CD14-positive monocyte (primary cell): ENCODE data around the gene KDM6A. TPM values are rescaled to one million over a fixed set of nuclear protein-coding genes. Genes with fewer than 3 reads are reported as not detected.

Source experiments
- DNase-seq, 3 donors: peaks; one replicate each; pipeline ENCODE4 v3.0.0-alpha.2; 2011 to 2022
- H2AFZ ChIP-seq: 2 replicates; pipeline ENCODE4 v1.6.0; 2012; ENCODE audit warnings: mild to moderate bottlenecking, low read depth, low read length, inconsistent platforms; ENCODE audit not compliant: insufficient read depth, poor library complexity, severe bottlenecking
- H3K27ac ChIP-seq, 2 donors: 1 replicate in 1 of 2; 2 replicates in 1 of 2; pipeline ENCODE4 v1.5.1; 2012 to 2013; ENCODE audit warnings: low read length in 2 of 2, control low read depth in 1 of 2, inconsistent platforms in 1 of 2, low read depth in 1 of 2, mild to moderate bottlenecking in 1 of 2
- H3K27me3 ChIP-seq, 2 donors: one replicate each; pipeline versions ENCODE4 v1.6.0 to v1.6.1; 2011 to 2013; ENCODE audit warnings: low read length in 2 of 2; ENCODE audit not compliant: control insufficient read depth in 2 of 2, insufficient read depth in 2 of 2
- H3K36me3 ChIP-seq, 2 donors: replicated peaks in 1 of 2; 1 replicate in 1 of 2; 2 replicates in 1 of 2; pipeline versions ENCODE4 v1.5.1 to v1.6.1; 2012 to 2013; ENCODE audit warnings: low read length in 2 of 2, control low read depth in 1 of 2, inconsistent platforms in 1 of 2, mild to moderate bottlenecking in 1 of 2; ENCODE audit not compliant: insufficient read depth in 2 of 2, control insufficient read depth in 1 of 2
- H3K4me1 ChIP-seq, 2 donors: 1 replicate in 1 of 2; 2 replicates in 1 of 2; pipeline versions ENCODE4 v1.5.1 to v1.6.1; 2012 to 2013; ENCODE audit warnings: low read length in 2 of 2, control low read depth in 1 of 2, inconsistent platforms in 1 of 2, mild to moderate bottlenecking in 1 of 2, moderate library complexity in 1 of 2; ENCODE audit not compliant: insufficient read depth in 2 of 2, control insufficient read depth in 1 of 2
- H3K4me2 ChIP-seq: replicated peaks from 2 replicates; pipeline ENCODE3; 2012; ENCODE audit warnings: low read length, moderate library complexity, mild to moderate bottlenecking; ENCODE audit not compliant: poor library complexity, severe bottlenecking; ENCODE audit errors: extremely low read depth
- H3K4me3 ChIP-seq, 3 experiments: fragments of 200-600 bp in 1 of 3; sonication (generic) in 1 of 3; replicated peaks in 1 of 3; 1 replicate in 2 of 3; 2 replicates in 1 of 3; pipeline ENCODE4 v1.5.1; 2011 to 2013; ENCODE audit warnings: low read length in 3 of 3, mild to moderate bottlenecking in 3 of 3, control low read depth in 2 of 3, low read depth in 2 of 3, inconsistent platforms in 1 of 3, moderate library complexity in 1 of 3
- H3K79me2 ChIP-seq: 2 replicates; pipeline ENCODE4 v1.6.0; 2012; ENCODE audit warnings: mild to moderate bottlenecking, control low read depth, inconsistent platforms, low read length, moderate library complexity; ENCODE audit not compliant: insufficient read depth
- H3K9ac ChIP-seq: 2 replicates; pipeline ENCODE4 v1.6.0; 2017; ENCODE audit warnings: low read length, mild to moderate bottlenecking; ENCODE audit not compliant: insufficient read depth, poor library complexity, severe bottlenecking
- H3K9me3 ChIP-seq, 2 donors: replicated peaks in 1 of 2; 1 replicate in 1 of 2; 2 replicates in 1 of 2; pipeline versions ENCODE4 v1.5.1 to v1.6.1; 2012 to 2013; ENCODE audit warnings: low read length in 2 of 2, control low read depth in 1 of 2; ENCODE audit not compliant: control insufficient read depth in 1 of 2, insufficient read depth in 1 of 2
- H4K20me1 ChIP-seq: 2 replicates; pipeline ENCODE4 v1.6.0; 2012; ENCODE audit warnings: mild to moderate bottlenecking, low read length, control low read depth, moderate library complexity; ENCODE audit not compliant: insufficient read depth
- H3K27ac Mint-ChIP-seq, 7 donors: one replicate each; pipeline ENCODE4 v1.8.0; 2020; ENCODE audit warnings: mild to moderate bottlenecking in 7 of 7, mixed read lengths in 7 of 7, moderate library complexity in 6 of 7, inconsistent platforms in 2 of 7
- H3K27me3 Mint-ChIP-seq, 3 donors: one replicate each; pipeline ENCODE4 v1.8.0; 2021 to 2022; ENCODE audit warnings: low read depth in 3 of 3, mild to moderate bottlenecking in 3 of 3, mixed read lengths in 3 of 3, moderate library complexity in 3 of 3, inconsistent platforms in 1 of 3
- H3K36me3 Mint-ChIP-seq, 2 donors: one replicate each; pipeline ENCODE4 v1.8.0; 2020; ENCODE audit warnings: mixed read lengths in 2 of 2, inconsistent platforms in 1 of 2, mild to moderate bottlenecking in 1 of 2
- H3K4me1 Mint-ChIP-seq: one replicate; pipeline ENCODE4 v1.8.0; 2020; ENCODE audit warnings: mild to moderate bottlenecking, mixed read lengths
- H3K4me3 Mint-ChIP-seq, 2 donors: one replicate each; pipeline ENCODE4 v1.8.0; 2020; ENCODE audit warnings: mild to moderate bottlenecking in 2 of 2, mixed read lengths in 2 of 2, moderate library complexity in 1 of 2
- H3K9me3 Mint-ChIP-seq, 7 donors: one replicate each; pipeline ENCODE4 v1.8.0; 2020 to 2022; ENCODE audit warnings: mixed read lengths in 7 of 7, mild to moderate bottlenecking in 6 of 7, moderate library complexity in 6 of 7, inconsistent platforms in 2 of 7
- CTCF ChIP-seq: fragments of 200-600 bp; IDR thresholded peaks from one replicate; pipeline ENCODE4 v1.8.0; 2022; ENCODE audit warnings: antibody characterized with exemption, mild to moderate bottlenecking
- WGBS: methylation state at CpG from one replicate; pipeline ENCODE4 v1.1.5; 2013; ENCODE audit warnings: missing lambda C conversion rate; ENCODE audit not compliant: insufficient coverage; 5-methylcytosine and 5-hydroxymethylcytosine counted together
- intact Hi-C, 2 donors: fragments of 100-400 bp; cut with micrococcal nuclease; formaldehyde crosslinking; loops; one replicate each; pipeline versions ENCODE4 v1.15.0 to v1.15.1; 2023
- polyA plus RNA-seq, 3 donors: library from polyadenylated mRNA; depleted of rRNA in 1 of 3; unstranded in 2 of 3; stranded (reverse) in 1 of 3; fragments of 300-500 nt in 2 of 3; fragments of >200 nt in 1 of 3; fragmentation: Illumina TruSeq in 2 of 3; gene quantifications; 1 replicate in 2 of 3; 2 replicates in 1 of 3; pipeline ENCODE4 v1.2.3, GENCODE V29; 2012 to 2021

The KDM6A gene
- polyA plus RNA-seq, 3 donors = 7.6 to 35.0 (median 13.8) TPM

DNA sequence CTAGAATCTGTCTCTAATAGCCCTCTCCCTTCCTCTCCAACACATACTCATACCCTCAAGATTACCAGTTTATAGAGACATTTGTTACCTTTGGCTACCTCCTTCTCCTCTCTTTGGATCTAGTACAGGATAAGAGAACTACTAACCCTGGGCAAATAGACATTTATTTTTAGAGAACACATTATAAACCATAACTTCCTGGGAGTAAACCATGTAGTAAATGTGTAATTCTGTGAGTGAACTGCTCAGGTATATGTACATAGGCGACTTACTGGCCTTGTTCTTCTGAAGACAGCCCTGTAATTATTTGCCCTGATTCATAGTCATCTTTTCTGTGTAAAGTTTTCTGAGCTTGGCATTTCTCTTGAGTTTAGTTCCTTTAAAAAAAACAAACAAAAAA lies 94.2 kb downstream of the KDM6A start:
- no peak overlapping the region for H2AFZ ChIP-seq
- no peaks in the 10 kb centered on the region for H3K4me1 ChIP-seq
- Mint-ChIP-seq H3K27me3 (no peaks in the 10 kb centered on the region), H3K36me3 (peaks cover 20 to 63% of the 10 kb centered on the region in 2 donors), H3K27ac (peak overlapping the region in 1 of 7 donors; percentile 67), H3K4me1 (peaks cover 6% of the 10 kb centered on the region), H3K9me3 (peaks cover 0 to 7% (median 0%) of the 10 kb centered on the region in 7 donors), H3K4me3 (no peak overlapping the region)
- no peak for TF ChIP-seq CTCF
- no peak for DNase-seq
- H3K4me3 ChIP-seq = no peak overlapping the region
- H3K9ac ChIP-seq = no peak overlapping the region
- H3K27ac ChIP-seq = no peak overlapping the region
- H3K79me2 ChIP-seq = peaks cover 95% of the 10 kb centered on the region
- H3K4me2 ChIP-seq = no peak overlapping the region
- no peaks in the 10 kb centered on the region for H3K27me3 ChIP-seq
- no CpG with 5 or more reads among the region's 1 CpG for WGBS
- peaks cover 99% of the 10 kb centered on the region for H4K20me1 ChIP-seq
- peaks cover 4 to 40% of the 10 kb centered on the region in 2 donors for H3K36me3 ChIP-seq
- H3K9me3 ChIP-seq = no peaks in the 10 kb centered on the region
- intact Hi-C loops = no loop called here

GRCh38 chrX:44970709-44971108 lies 97.7 kb downstream of the KDM6A start:
- H3K27me3 Mint-ChIP-seq = no peaks in the 10 kb centered on the region
- TF ChIP-seq CTCF = no peak
- Histone ChIP-seq H3K9me3 (peaks cover 0 to 2% of the 10 kb centered on the region in 2 donors), H3K79me2 (peaks cover 95% of the 10 kb centered on the region), H3K4me2 (no peak overlapping the region), H3K27me3 (no peaks in the 10 kb centered on the region), H4K20me1 (peaks cover 99% of the 10 kb centered on the region), H2AFZ (no peak overlapping the region), H3K4me3 (no peak overlapping the region), H3K36me3 (peaks cover 0 to 9% of the 10 kb centered on the region in 2 donors), H3K27ac (peak overlapping the region in 1 of 2 donors; percentile 4), H3K4me1 (no peaks in the 10 kb centered on the region), H3K9ac (no peak overlapping the region)
- intact Hi-C loops = no loop called here
- peaks cover 10 to 57% of the 10 kb centered on the region in 2 donors for H3K36me3 Mint-ChIP-seq
- DNase-seq = no peak
- no peak overlapping the region for H3K4me3 Mint-ChIP-seq
- H3K4me1 Mint-ChIP-seq = peaks cover 7% of the 10 kb centered on the region
- H3K27ac Mint-ChIP-seq = no peak overlapping the region
- WGBS = no CpG with 5 or more reads among the region's 3 CpGs
- peaks cover 3 to 21% (median 6%) of the 10 kb centered on the region in 7 donors for H3K9me3 Mint-ChIP-seq
